GM23248 (cell line): Measurements from ENCODE around the gene SDC1. TPM values are rescaled to one million over a fixed set of nuclear protein-coding genes. Genes with fewer than 3 reads are reported as not detected.

Experiments
- DNase-seq: peaks from one replicate; pipeline ENCODE4 v3.0.0-alpha.2; 2015
- H2AFZ ChIP-seq: fragments of 200-600 bp; sonication (generic); 2 replicates; pipeline ENCODE4 v1.6.1; 2016; ENCODE audit warnings: antibody characterized with exemption
- H3F3A ChIP-seq: fragments of 200-600 bp; sonication (generic); 2 replicates; pipeline ENCODE4 v1.6.1; 2016; ENCODE audit warnings: mild to moderate bottlenecking, antibody characterized with exemption, mixed run types; ENCODE audit not compliant: insufficient read depth
- H3K27ac ChIP-seq: fragments of 200-600 bp; sonication (generic); 2 replicates; pipeline ENCODE4 v1.5.1; 2016; ENCODE audit warnings: mild to moderate bottlenecking
- H3K27me3 ChIP-seq: fragments of 200-600 bp; sonication (generic); replicated peaks from 2 replicates; pipeline ENCODE4 v1.6.1; 2016; ENCODE audit warnings: mild to moderate bottlenecking; ENCODE audit not compliant: insufficient read depth
- H3K36me3 ChIP-seq: fragments of 200-600 bp; sonication (generic); 2 replicates; pipeline ENCODE4 v1.6.1; 2016; ENCODE audit warnings: low read depth, mild to moderate bottlenecking
- H3K4me1 ChIP-seq: fragments of 200-600 bp; sonication (generic); 2 replicates; pipeline ENCODE4 v1.6.1; 2016; ENCODE audit warnings: mild to moderate bottlenecking; ENCODE audit not compliant: insufficient read depth
- H3K4me2 ChIP-seq: fragments of 200-600 bp; sonication (generic); one replicate; pipeline ENCODE4 v1.6.1; 2016; ENCODE audit warnings: mild to moderate bottlenecking; ENCODE audit not compliant: unreplicated experiment
- H3K4me3 ChIP-seq: fragments of 200-600 bp; sonication (generic); 2 replicates; pipeline ENCODE4 v1.5.1; 2016; ENCODE audit warnings: mild to moderate bottlenecking
- H3K79me2 ChIP-seq: fragments of 200-600 bp; sonication (generic); 2 replicates; pipeline ENCODE4 v1.6.1; 2016; ENCODE audit warnings: mild to moderate bottlenecking; ENCODE audit not compliant: insufficient read depth
- H3K9ac ChIP-seq: fragments of 200-600 bp; sonication (generic); 2 replicates; pipeline ENCODE4 v1.6.1; 2016; ENCODE audit warnings: mild to moderate bottlenecking
- H3K9me2 ChIP-seq: fragments of 200-600 bp; sonication (generic); 2 replicates; pipeline ENCODE4 v1.6.1; 2016; ENCODE audit warnings: mixed run types, mild to moderate bottlenecking, moderate library complexity; ENCODE audit not compliant: insufficient read depth
- H3K9me3 ChIP-seq: fragments of 200-600 bp; sonication (generic); one replicate; pipeline ENCODE4 v1.6.1; 2017; ENCODE audit warnings: low read depth
- H4K20me1 ChIP-seq: fragments of 200-600 bp; sonication (generic); 2 replicates; pipeline ENCODE4 v1.6.0; 2016; ENCODE audit not compliant: insufficient read depth
- EZH2 ChIP-seq: fragments of 200-600 bp; sonication (generic); IDR thresholded peaks from 2 replicates; pipeline ENCODE4 v1.6.1; 2018; ENCODE audit warnings: antibody characterized with exemption, mild to moderate bottlenecking; ENCODE audit not compliant: insufficient read depth, poor library complexity, severe bottlenecking
- EZH2phosphoT487 ChIP-seq: fragments of 200-600 bp; sonication (generic); IDR thresholded peaks from 2 replicates; pipeline ENCODE4 v1.6.1; 2018; ENCODE audit warnings: antibody characterized with exemption, moderate library complexity, mild to moderate bottlenecking, low read depth; ENCODE audit not compliant: insufficient read depth
- WGBS, 2 experiments: methylation state at CpG; one replicate each; pipeline ENCODE4 v1.1.6; 2015 to 2017; ENCODE audit warnings: low lambda C conversion rate in 2 of 2, low coverage in 1 of 2; ENCODE audit errors: missing lambda C conversion rate in 2 of 2; 5-methylcytosine and 5-hydroxymethylcytosine counted together
- in situ Hi-C: fragments of 300-500 bp; cut with MboI; formaldehyde crosslinking; loops from 2 replicates; pipeline ENCODE4 v1.15.0; 2020
- polyA plus RNA-seq: library from polyadenylated mRNA; unstranded; fragments of >200 nt; fragmentation: Nextera tagmentation; extraction: Ambion mirVana; gene quantifications from 2 replicates; pipeline ENCODE4 v1.2.1, GENCODE V29; 2016
- total RNA-seq: library from RNA; depleted of rRNA; stranded (reverse); fragments of >200 nt; shearing (Covaris generic); gene quantifications from 2 replicates; pipeline ENCODE4 v1.2.3, GENCODE V29; 2014

SDC1 gene
- total and polyA plus RNA-seq, 2 experiments from 2014 or later = 24.5 to 33.1 TPM

GRCh38 chr2:20159411-20160070, 65.4 kb downstream of the SDC1 start:
- no peak overlapping the region for H3K4me3 ChIP-seq
- in situ Hi-C loops = no loop called here
- TF ChIP-seq EZH2 (no peak), EZH2phosphoT487 (no peak)
- no peaks in the 10 kb centered on the region for H3K9me2 ChIP-seq
- no peaks in the 10 kb centered on the region for H4K20me1 ChIP-seq
- no peaks in the 10 kb centered on the region for H3K4me1 ChIP-seq
- H3K27ac ChIP-seq = no peak overlapping the region
- H2AFZ ChIP-seq = no peak overlapping the region
- no peaks in the 10 kb centered on the region for H3K9me3 ChIP-seq
- H3K36me3 ChIP-seq = no peaks in the 10 kb centered on the region
- H3K4me2 ChIP-seq = no peak overlapping the region
- no peak overlapping the region for H3K9ac ChIP-seq
- no peak for DNase-seq
- 0 out of 2 replicates have a peak, but pooled peaks cover 4% of the 10 kb centered on the region for H3F3A ChIP-seq
- no peaks in the 10 kb centered on the region for H3K79me2 ChIP-seq
- 87 to 91% methylated on average over 2 of the region's 2 CpGs for WGBS, 2 experiments
- H3K27me3 ChIP-seq = no peaks in the 10 kb centered on the region

- peak; percentile 35 for DNase-seq
- H3K27me3 ChIP-seq = no peaks in the 10 kb centered on the region
- H2AFZ ChIP-seq = no peak overlapping the region
- no peaks in the 10 kb centered on the region for H3K4me1 ChIP-seq
- H3K4me2 ChIP-seq = peak overlapping the region; percentile 1
- 0 out of 2 replicates have a peak, but pooled peaks cover 4% of the 10 kb centered on the region for H3F3A ChIP-seq
- WGBS, 2 experiments = 27% methylated on average over 8 of the region's 8 CpGs
- H3K79me2 ChIP-seq = no peaks in the 10 kb centered on the region
- no peaks in the 10 kb centered on the region for H4K20me1 ChIP-seq
- H3K36me3 ChIP-seq = no peaks in the 10 kb centered on the region
- no peak overlapping the region for H3K4me3 ChIP-seq
- in situ Hi-C loops = no loop called here
- no peaks in the 10 kb centered on the region for H3K9me2 ChIP-seq
- no peak overlapping the region for H3K9ac ChIP-seq
- TF ChIP-seq EZH2 (no peak), EZH2phosphoT487 (no peak)
- H3K27ac ChIP-seq = no peak overlapping the region
- H3K9me3 ChIP-seq = no peaks in the 10 kb centered on the region
Observed at GRCh38 chr2:20157193-20157891, 67.6 kb downstream of the SDC1 start.

GRCh38 chr2:20156836-20157192, 68.1 kb downstream of the SDC1 start:
- no peak overlapping the region for H3K4me3 ChIP-seq
- no peak for DNase-seq
- H3K9me3 ChIP-seq = no peaks in the 10 kb centered on the region
- H3K9me2 ChIP-seq = no peaks in the 10 kb centered on the region
- 0 out of 2 replicates have a peak, but pooled peaks cover 4% of the 10 kb centered on the region for H3F3A ChIP-seq
- 96 to 98% methylated on average over 3 of the region's 3 CpGs for WGBS, 2 experiments
- no peaks in the 10 kb centered on the region for H3K4me1 ChIP-seq
- H3K4me2 ChIP-seq = no peak overlapping the region
- in situ Hi-C loops = no loop called here
- H3K36me3 ChIP-seq = no peaks in the 10 kb centered on the region
- no peak overlapping the region for H3K9ac ChIP-seq
- H2AFZ ChIP-seq = no peak overlapping the region
- H3K79me2 ChIP-seq = no peaks in the 10 kb centered on the region
- H4K20me1 ChIP-seq = no peaks in the 10 kb centered on the region
- no peak overlapping the region for H3K27ac ChIP-seq
- no peak for TF ChIP-seq EZH2phosphoT487
- TF ChIP-seq EZH2 = no peak
- no peaks in the 10 kb centered on the region for H3K27me3 ChIP-seq

GRCh38 chr2:20156076-20156759, 68.7 kb downstream of the SDC1 start:
- Histone ChIP-seq H3K9me3 (no peaks in the 10 kb centered on the region), H3K4me1 (no peaks in the 10 kb centered on the region), H3F3A (0 out of 2 replicates have a peak, but pooled peaks cover 4% of the 10 kb centered on the region), H3K9ac (no peak overlapping the region), H3K4me3 (no peak overlapping the region), H3K36me3 (no peaks in the 10 kb centered on the region), H3K9me2 (no peaks in the 10 kb centered on the region), H3K4me2 (no peak overlapping the region), H3K27ac (no peak overlapping the region), H2AFZ (no peak overlapping the region), H4K20me1 (no peaks in the 10 kb centered on the region), H3K27me3 (no peaks in the 10 kb centered on the region), H3K79me2 (no peaks in the 10 kb centered on the region)
- WGBS, 2 experiments = 93 to 97% methylated on average over 3 of the region's 3 CpGs
- TF ChIP-seq EZH2 = no peak
- DNase-seq = no peak
- in situ Hi-C loops = no loop called here
